SJCRH30 (cell line): ENCODE data around the gene ZNF136. TPM values are rescaled to one million over a fixed set of nuclear protein-coding genes. Genes with fewer than 3 reads are reported as not detected.
A peak's percentile ranks its signal among the peaks of the same experiment; 100 is the strongest.

Experiments
- DNase-seq, 2 experiments: peaks; one replicate each; pipeline ENCODE4 v3.0.0-alpha.2; 2015 to 2020
- H3K27ac ChIP-seq: fragments of 250-450 bp; sonication (Bioruptor Pico); 2 replicates; pipeline ENCODE4 v1.5.1; 2020; ENCODE audit warnings: mild to moderate bottlenecking, moderate library complexity
- H3K27me3 ChIP-seq: fragments of 250-450 bp; sonication (Bioruptor Pico); 2 replicates; pipeline ENCODE4 v1.5.1; 2020; ENCODE audit warnings: mild to moderate bottlenecking, moderate library complexity
- H3K36me3 ChIP-seq: fragments of 250-450 bp; sonication (Bioruptor Pico); 2 replicates; pipeline ENCODE4 v1.5.1; 2020; ENCODE audit warnings: mild to moderate bottlenecking, moderate library complexity
- H3K4me1 ChIP-seq: fragments of 250-450 bp; sonication (Bioruptor Pico); 2 replicates; pipeline ENCODE4 v1.5.1; 2020; ENCODE audit warnings: mild to moderate bottlenecking, moderate library complexity
- H3K4me3 ChIP-seq: fragments of 250-450 bp; sonication (Bioruptor Pico); 2 replicates; pipeline ENCODE4 v1.5.1; 2020; ENCODE audit warnings: mild to moderate bottlenecking, moderate library complexity
- H3K9me3 ChIP-seq: fragments of 250-450 bp; sonication (Bioruptor Pico); replicated peaks from 2 replicates; pipeline ENCODE4 v1.5.1; 2020; ENCODE audit warnings: mild to moderate bottlenecking, moderate library complexity
- total RNA-seq: library from RNA; depleted of rRNA; stranded (reverse); fragments of >200 nt; shearing (Covaris generic); gene quantifications from 2 replicates; pipeline ENCODE4 v1.2.3, GENCODE V29; 2014; rRNA removed

The ZNF136 gene
- 20.6 and 21.7 TPM in 2 replicates for total RNA-seq

DNA sequence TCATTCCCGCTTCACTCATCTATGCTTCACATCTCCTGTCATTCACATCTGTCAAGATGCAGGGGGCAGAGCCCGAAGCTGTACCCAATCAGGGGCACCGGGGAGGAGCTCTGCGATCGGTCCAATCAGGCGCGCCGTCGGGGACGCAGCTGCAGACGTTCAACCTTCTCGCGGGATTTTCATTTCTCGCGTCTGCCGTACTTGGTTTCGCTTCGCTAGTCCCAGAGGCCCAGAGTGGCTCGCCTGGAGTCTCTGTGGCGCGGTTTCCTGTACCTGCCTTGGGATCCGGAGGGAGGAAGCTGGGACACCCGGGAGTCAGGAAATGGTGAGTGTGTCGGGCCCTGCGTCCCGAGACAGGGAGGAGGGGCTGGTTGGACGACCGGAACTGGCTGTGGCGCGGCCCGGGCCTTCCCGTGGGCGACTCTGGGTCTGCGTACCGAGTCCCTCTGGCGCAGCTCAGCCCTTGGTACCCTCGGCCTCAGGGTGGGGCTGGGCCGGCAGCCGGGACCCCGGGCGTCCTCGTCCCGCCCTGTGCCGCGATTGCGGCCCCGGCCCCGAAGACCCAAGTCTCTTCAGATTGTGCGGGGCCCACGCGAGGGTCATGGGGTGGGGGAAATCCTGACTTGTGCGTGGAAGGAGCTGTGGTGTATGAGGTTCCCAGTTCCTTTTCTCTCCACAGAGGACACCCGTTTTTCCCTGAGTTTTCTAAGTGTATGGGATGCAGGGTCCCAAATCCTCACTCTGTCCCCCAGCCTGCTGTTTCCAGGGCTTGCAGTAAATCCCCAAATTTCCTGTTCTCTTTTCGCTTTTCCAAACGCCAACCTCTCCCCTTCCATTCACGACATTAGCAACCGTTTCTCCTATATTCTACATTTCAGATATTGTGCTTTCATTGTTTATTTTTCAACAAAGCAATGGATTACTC lies at the start of gene ZNF136:
TSS of gene ZNF136 (plus strand) at position 215 of the 925 bp plus-strand sequence. CDS start at position 323, 108 bp downstream.
- Histone ChIP-seq H3K27ac (peak within 1 kb of the TSS; percentile 81), H3K4me1 (peaks cover 2% of the 10 kb centered on the region; the same call in 1 of the 2 replicates), H3K36me3 (peaks cover 28% of the 10 kb centered on the region), H3K27me3 (no peaks in the 10 kb centered on the region), H3K9me3 (peaks cover 14% of the 10 kb centered on the region), H3K4me3 (peak within 1 kb of the TSS; percentile 92)
- DNase-seq, result peak; percentile 98 to 99

DNA sequence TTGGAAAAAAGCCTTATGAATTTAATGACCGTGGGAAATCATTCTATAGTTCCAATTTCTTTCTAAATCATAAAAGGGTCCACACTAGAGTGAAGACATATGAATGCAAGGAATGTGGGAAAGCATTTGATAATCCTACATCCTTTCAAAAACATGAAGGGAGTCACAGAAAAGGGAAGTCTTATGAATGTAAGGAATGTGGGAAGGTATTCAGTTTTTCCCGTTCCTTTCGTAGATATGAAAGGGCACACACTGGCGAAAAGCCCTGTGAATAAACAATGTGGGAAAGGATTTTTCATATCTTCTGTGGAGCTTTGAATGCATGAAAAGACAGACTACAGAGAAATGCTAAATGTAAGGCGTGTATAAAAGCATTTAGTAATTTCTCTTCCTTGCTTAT lies 49.8 kb upstream of the ZNF136 start:
- no peak overlapping the region for H3K4me3 ChIP-seq

DNA sequence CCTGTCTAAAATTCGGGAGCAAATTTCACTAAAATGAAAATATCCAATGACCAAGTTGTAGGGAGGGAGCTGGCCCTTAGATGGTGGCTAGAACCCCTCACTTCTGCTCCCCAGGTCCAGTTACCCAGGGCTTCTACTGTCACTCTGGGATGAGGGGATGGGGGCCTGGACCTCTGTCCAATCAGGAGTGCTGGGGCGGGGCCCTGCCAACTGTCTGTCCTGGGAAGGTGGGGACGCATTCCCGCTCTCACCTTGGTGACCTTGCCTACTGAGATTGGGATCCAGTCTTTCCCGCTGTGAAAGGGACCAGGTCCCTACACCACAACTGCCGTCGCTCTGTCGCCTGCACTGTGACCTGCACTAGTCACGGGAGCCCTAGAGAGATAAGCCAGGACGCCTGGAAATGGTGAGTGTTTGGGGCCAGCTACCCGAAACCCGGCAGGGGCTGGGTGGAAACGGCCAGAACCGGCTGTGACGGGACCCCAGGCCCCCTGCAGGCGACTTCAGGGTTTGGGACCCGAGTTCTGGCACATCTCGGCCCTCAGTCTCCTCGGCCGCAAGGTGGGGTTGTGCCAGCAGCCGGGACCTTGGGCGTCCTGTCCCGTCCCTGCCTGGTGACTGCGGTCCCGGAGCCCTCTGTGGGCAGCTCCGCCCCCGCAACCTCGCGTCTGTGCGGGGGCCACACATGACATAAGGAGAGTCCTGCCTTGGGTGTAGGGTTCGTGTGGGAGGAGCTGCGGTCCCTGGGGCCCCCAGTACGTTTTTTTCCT lies 45.5 kb upstream of the ZNF136 start:
- H3K27me3 ChIP-seq, result no peaks in the 10 kb centered on the region
- H3K4me1 ChIP-seq, result 0 out of 2 replicates have a peak, but pooled peaks cover 3% of the 10 kb centered on the region
- no peak overlapping the region for H3K27ac ChIP-seq
- H3K9me3 ChIP-seq, result peaks cover 20% of the 10 kb centered on the region
- no peak overlapping the region for H3K4me3 ChIP-seq
- no peak for DNase-seq
- peaks cover 44% of the 10 kb centered on the region for H3K36me3 ChIP-seq

More for the DNA sequence above, 49.8 kb upstream of the ZNF136 start:
- Histone ChIP-seq H3K27me3 (no peaks in the 10 kb centered on the region), H3K27ac (peak overlapping the region; percentile 45; the same call in 1 of the 2 replicates), H3K36me3 (peaks cover 76% of the 10 kb centered on the region), H3K4me1 (peaks cover 8% of the 10 kb centered on the region; the same call in 1 of the 2 replicates), H3K9me3 (peaks cover 49% of the 10 kb centered on the region)
- DNase-seq, result no peak

- peak in 1 of 2 experiments; percentile 58 for DNase-seq
- H3K36me3 ChIP-seq, result peaks cover 12% of the 10 kb centered on the region
- H3K4me1 ChIP-seq, result no peaks in the 10 kb centered on the region
- no peak overlapping the region for H3K4me3 ChIP-seq
- no peak overlapping the region for H3K27ac ChIP-seq
- peaks cover 16% of the 10 kb centered on the region for H3K9me3 ChIP-seq
- no peaks in the 10 kb centered on the region for H3K27me3 ChIP-seq
Observed at GRCh38 chr19:12126707-12127106, 36.2 kb upstream of the ZNF136 start.

GRCh38 chr19:12133069-12133468 lies 29.8 kb upstream of the ZNF136 start:
- H3K4me1 ChIP-seq, result no peaks in the 10 kb centered on the region
- no peak overlapping the region for H3K4me3 ChIP-seq
- H3K9me3 ChIP-seq, result peaks cover 33% of the 10 kb centered on the region
- no peak overlapping the region for H3K27ac ChIP-seq
- DNase-seq, result peak in 1 of 2 experiments; percentile 18
- peaks cover 67% of the 10 kb centered on the region for H3K36me3 ChIP-seq
- H3K27me3 ChIP-seq, result no peaks in the 10 kb centered on the region

DNA sequence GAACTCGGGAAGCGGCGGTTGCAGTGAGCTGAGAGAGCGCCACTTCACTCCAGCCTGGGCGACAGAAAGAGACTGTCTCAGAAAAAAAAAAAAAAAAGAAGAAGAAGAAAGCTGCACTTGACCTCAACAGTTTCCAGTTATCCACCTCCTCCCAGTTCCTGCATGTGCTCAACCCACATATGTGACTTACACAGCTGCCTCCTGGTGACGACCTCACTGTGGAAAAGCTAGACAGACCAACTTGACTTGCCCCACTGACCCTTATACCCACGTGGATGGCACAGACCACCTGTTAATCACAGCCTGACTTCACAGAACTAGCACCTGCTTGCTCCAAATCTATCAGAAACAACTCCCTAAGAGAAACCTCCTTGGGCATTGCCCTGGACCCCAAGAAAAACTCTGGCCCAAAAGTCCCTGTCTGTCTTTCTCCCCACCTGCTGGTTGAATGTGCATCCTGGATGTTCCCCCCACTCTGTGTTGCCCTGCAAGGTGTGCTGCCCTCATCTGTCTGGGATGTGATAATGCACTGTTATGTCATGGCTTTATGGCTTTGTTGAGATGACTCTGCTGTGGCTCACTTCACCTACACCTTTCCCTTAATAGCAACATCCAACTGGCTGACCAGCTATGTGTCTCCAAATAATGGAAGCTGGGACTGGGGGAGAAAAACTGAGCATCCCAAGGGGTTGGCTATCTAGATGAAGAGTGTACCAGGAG lies 25.5 kb upstream of the ZNF136 start:
- H3K4me3 ChIP-seq, result no peak overlapping the region
- H3K4me1 ChIP-seq, result peaks cover 3% of the 10 kb centered on the region
- peaks cover 17% of the 10 kb centered on the region for H3K9me3 ChIP-seq
- H3K27ac ChIP-seq, result no peak overlapping the region
- peak in 1 of 2 experiments; percentile 36 for DNase-seq
- H3K36me3 ChIP-seq, result peaks cover 58% of the 10 kb centered on the region
- no peaks in the 10 kb centered on the region for H3K27me3 ChIP-seq

GRCh38 chr19:12139269-12139668 lies 23.6 kb upstream of the ZNF136 start:
- peaks cover 50% of the 10 kb centered on the region for H3K36me3 ChIP-seq
- no peaks in the 10 kb centered on the region for H3K27me3 ChIP-seq
- no peak overlapping the region for H3K27ac ChIP-seq
- H3K4me3 ChIP-seq, result peak overlapping the region; percentile 76
- no peak for DNase-seq
- H3K4me1 ChIP-seq, result peaks cover 3% of the 10 kb centered on the region
- peaks cover 3% of the 10 kb centered on the region; the same call in 1 of the 2 replicates for H3K9me3 ChIP-seq

DNA sequence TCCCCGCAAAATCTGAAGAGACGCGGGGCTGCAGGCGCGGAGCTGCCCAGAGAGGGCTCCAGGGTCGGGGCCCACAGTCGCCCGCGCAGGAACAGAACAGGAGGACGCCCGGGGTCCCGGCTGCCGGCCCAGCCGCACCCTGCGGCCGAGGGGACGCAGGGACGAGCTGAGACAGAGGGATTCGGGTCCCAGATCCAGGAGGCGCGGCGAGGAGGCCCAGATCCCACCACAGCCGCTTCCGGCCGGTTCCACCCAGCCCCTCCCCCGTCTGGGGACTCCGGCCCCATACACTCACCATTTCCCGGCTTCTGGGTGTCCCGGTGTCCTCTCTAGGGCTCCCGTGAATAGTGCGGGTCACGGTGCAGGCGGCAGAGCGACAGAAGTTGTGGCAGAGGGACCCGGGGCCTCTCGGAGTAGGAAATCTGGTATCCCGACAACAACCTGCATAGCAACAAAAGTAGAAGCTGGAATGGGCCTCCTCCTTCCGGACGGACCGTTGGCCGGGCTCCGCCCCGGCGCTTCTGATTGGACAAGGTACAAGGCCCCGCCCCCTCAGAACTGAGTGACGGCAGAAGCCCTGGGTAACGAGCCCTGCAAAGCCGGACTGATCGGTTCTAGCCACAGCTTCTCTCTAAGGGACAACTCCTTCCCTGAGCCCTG lies 22.9 kb upstream of the ZNF136 start, which contains the start of gene ZNF20:
TSS of gene ZNF20 (minus strand) at position 466 of the 660 bp plus-strand sequence. CDS start at position 298, 168 bp downstream.
- Histone ChIP-seq H3K4me1 (peaks cover 3% of the 10 kb centered on the region), H3K36me3 (peaks cover 50% of the 10 kb centered on the region), H3K27me3 (no peaks in the 10 kb centered on the region), H3K4me3 (peak within 1 kb of the TSS; percentile 76), H3K27ac (peak within 1 kb of the TSS; percentile 20), H3K9me3 (peaks cover 3% of the 10 kb centered on the region; the same call in 1 of the 2 replicates)
- DNase-seq, result peak; percentile 97

GRCh38 chr19:12140545-12141404 lies 22.1 kb upstream of the ZNF136 start:
- H3K36me3 ChIP-seq, result peaks cover 50% of the 10 kb centered on the region
- peak overlapping the region; percentile 76 for H3K4me3 ChIP-seq
- H3K9me3 ChIP-seq, result peaks cover 10% of the 10 kb centered on the region
- peak; percentile 86 to 95 for DNase-seq
- no peaks in the 10 kb centered on the region for H3K27me3 ChIP-seq
- H3K27ac ChIP-seq, result no peak overlapping the region
- H3K4me1 ChIP-seq, result peaks cover 3% of the 10 kb centered on the region

DNA sequence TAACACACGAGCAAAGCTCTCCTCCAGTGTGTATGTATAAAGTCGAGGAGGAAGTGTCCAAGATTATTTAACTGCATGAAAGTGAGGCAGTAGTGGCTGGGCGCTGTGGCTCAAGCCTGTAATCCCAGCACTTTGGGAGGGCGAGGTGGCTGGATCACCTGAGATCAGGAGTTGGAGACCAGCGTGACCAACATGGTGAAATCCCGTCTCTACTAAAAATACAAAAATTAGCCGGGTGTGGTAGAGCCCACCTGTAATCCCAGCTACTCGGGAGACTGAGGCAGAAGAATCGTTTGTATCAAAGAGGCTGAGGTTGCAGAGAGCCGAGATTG lies 21.5 kb upstream of the ZNF136 start:
- no peak overlapping the region for H3K27ac ChIP-seq
- no peak for DNase-seq
- peaks cover 3% of the 10 kb centered on the region for H3K4me1 ChIP-seq
- H3K4me3 ChIP-seq, result no peak overlapping the region
- peaks cover 51% of the 10 kb centered on the region for H3K36me3 ChIP-seq
- H3K27me3 ChIP-seq, result no peaks in the 10 kb centered on the region
- H3K9me3 ChIP-seq, result peaks cover 16% of the 10 kb centered on the region

DNA sequence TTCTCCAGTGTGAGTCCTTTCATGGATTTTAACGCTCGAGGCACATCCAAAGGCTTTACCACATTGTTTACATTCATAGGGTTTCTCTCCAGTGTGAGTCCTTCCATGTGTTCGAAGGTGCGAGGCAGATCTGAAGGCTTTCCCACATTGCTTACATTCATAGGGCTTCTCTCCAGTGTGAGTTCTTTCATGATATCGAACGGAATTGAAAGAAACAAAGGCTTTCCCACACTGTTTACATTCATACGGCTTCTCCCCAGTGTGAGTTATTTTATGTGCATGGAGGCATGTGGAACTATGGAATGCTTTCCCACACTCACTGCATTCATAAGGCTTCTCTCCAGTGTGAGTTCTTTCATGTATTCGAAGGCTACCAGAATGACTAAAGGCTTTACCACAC lies 17.5 kb upstream of the ZNF136 start:
- peaks cover 3% of the 10 kb centered on the region; the same call in 1 of the 2 replicates for H3K4me1 ChIP-seq
- H3K27me3 ChIP-seq, result no peaks in the 10 kb centered on the region
- no peak overlapping the region for H3K27ac ChIP-seq
- H3K36me3 ChIP-seq, result peaks cover 74% of the 10 kb centered on the region
- no peak for DNase-seq
- H3K4me3 ChIP-seq, result no peak overlapping the region
- H3K9me3 ChIP-seq, result peaks cover 38% of the 10 kb centered on the region

- H3K9me3 ChIP-seq, result peaks cover 14% of the 10 kb centered on the region; the same call in 1 of the 2 replicates
- no peaks in the 10 kb centered on the region for H3K27me3 ChIP-seq
- H3K4me3 ChIP-seq, result peak overlapping the region; percentile 88
- no peaks in the 10 kb centered on the region for H3K4me1 ChIP-seq
- H3K27ac ChIP-seq, result no peak overlapping the region
- peak in 1 of 2 experiments; percentile 15 for DNase-seq
- H3K36me3 ChIP-seq, result peaks cover 43% of the 10 kb centered on the region
Observed at GRCh38 chr19:12155324-12155860, 7.5 kb upstream of the ZNF136 start.
